Measurements from ENCODE around the gene SLC4A5.

The SLC4A5 gene, protein sequence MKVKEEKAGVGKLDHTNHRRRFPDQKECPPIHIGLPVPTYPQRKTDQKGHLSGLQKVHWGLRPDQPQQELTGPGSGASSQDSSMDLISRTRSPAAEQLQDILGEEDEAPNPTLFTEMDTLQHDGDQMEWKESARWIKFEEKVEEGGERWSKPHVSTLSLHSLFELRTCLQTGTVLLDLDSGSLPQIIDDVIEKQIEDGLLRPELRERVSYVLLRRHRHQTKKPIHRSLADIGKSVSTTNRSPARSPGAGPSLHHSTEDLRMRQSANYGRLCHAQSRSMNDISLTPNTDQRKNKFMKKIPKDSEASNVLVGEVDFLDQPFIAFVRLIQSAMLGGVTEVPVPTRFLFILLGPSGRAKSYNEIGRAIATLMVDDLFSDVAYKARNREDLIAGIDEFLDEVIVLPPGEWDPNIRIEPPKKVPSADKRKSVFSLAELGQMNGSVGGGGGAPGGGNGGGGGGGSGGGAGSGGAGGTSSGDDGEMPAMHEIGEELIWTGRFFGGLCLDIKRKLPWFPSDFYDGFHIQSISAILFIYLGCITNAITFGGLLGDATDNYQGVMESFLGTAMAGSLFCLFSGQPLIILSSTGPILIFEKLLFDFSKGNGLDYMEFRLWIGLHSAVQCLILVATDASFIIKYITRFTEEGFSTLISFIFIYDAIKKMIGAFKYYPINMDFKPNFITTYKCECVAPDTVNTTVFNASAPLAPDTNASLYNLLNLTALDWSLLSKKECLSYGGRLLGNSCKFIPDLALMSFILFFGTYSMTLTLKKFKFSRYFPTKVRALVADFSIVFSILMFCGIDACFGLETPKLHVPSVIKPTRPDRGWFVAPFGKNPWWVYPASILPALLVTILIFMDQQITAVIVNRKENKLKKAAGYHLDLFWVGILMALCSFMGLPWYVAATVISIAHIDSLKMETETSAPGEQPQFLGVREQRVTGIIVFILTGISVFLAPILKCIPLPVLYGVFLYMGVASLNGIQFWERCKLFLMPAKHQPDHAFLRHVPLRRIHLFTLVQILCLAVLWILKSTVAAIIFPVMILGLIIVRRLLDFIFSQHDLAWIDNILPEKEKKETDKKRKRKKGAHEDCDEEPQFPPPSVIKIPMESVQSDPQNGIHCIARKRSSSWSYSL

GRCh38 chr2:74343316-74343715, at the start of gene SLC4A5:
Gene SLC4A5 (minus strand): TSS chr2:74343416. CDS start chr2:74315023, 28,393 bp downstream.
- H3K36me3 ChIP-seq (ENCODE audit: control insufficient read depth, insufficient read depth, low read length): no peaks in the 10 kb centered on the region
- H3K4me1 ChIP-seq (ENCODE audit: control insufficient read depth, insufficient read depth, low read length): no peaks in the 10 kb centered on the region
- no peaks in the 10 kb centered on the region for H3K27me3 ChIP-seq (ENCODE audit: control insufficient read depth, insufficient read depth, low read length)
- H3K4me3 ChIP-seq (ENCODE audit: low read length): no peak within 1 kb of the TSS
- H3K9ac ChIP-seq (ENCODE audit: low read length): no peak within 1 kb of the TSS
- H3K27ac ChIP-seq (ENCODE audit: low read depth, low read length): no peak within 1 kb of the TSS

- H3K27ac ChIP-seq (ENCODE audit: low read depth, low read length): no peak overlapping the region
- peaks cover 7% of the 10 kb centered on the region for H3K4me1 ChIP-seq (ENCODE audit: control insufficient read depth, insufficient read depth, low read length)
- H3K9ac ChIP-seq (ENCODE audit: low read length): no peak overlapping the region
- H3K36me3 ChIP-seq (ENCODE audit: control insufficient read depth, insufficient read depth, low read length): no peaks in the 10 kb centered on the region
- peak overlapping the region; percentile 67 for H3K4me3 ChIP-seq (ENCODE audit: low read length)
- H3K27me3 ChIP-seq (ENCODE audit: control insufficient read depth, insufficient read depth, low read length): no peaks in the 10 kb centered on the region
Measured at GRCh38 chr2:74392449-74392743, 49.2 kb upstream of the SLC4A5 start.

GRCh38 chr2:74391580-74392448, 48.6 kb upstream of the SLC4A5 start:
- H3K4me1 ChIP-seq (ENCODE audit: control insufficient read depth, insufficient read depth, low read length): peaks cover 7% of the 10 kb centered on the region

GRCh38 chr2:74391209-74391579, 48.0 kb upstream of the SLC4A5 start:
- H3K4me1 ChIP-seq (ENCODE audit: control insufficient read depth, insufficient read depth, low read length): peaks cover 7% of the 10 kb centered on the region
- H3K27ac ChIP-seq (ENCODE audit: low read depth, low read length): peak overlapping the region; percentile 96
- H3K9ac ChIP-seq (ENCODE audit: low read length): peak overlapping the region; percentile 39
- peak overlapping the region; percentile 67 for H3K4me3 ChIP-seq (ENCODE audit: low read length)
- no peaks in the 10 kb centered on the region for H3K36me3 ChIP-seq (ENCODE audit: control insufficient read depth, insufficient read depth, low read length)
- H3K27me3 ChIP-seq (ENCODE audit: control insufficient read depth, insufficient read depth, low read length): no peaks in the 10 kb centered on the region

More at GRCh38 chr2:74391580-74392448, 48.6 kb upstream of the SLC4A5 start:
- peak overlapping the region; percentile 39 for H3K9ac ChIP-seq (ENCODE audit: low read length)
- H3K36me3 ChIP-seq (ENCODE audit: control insufficient read depth, insufficient read depth, low read length): no peaks in the 10 kb centered on the region
- peak overlapping the region; percentile 96 for H3K27ac ChIP-seq (ENCODE audit: low read depth, low read length)
- peak overlapping the region; percentile 67 for H3K4me3 ChIP-seq (ENCODE audit: low read length)
- no peaks in the 10 kb centered on the region for H3K27me3 ChIP-seq (ENCODE audit: control insufficient read depth, insufficient read depth, low read length)

DNA sequence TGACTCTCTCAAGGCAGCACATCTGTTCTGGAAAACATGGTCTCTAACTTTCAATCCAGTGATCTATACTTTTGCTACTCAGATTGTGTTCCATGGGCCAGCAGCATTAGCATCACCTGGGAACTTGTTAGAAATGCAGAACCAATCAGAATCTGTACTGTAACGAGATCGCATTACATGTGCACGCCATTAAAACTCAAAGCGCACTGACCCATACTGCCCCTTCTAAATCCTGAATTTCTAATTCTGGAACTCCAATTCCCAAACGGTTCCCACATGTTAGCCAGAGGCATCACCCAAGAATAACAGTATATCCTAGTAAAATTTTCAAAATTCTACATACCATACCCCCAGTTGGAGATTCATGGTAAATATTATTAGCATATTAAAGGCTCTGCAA, 47.4 kb upstream of the SLC4A5 start:
- no peaks in the 10 kb centered on the region for H3K36me3 ChIP-seq (ENCODE audit: control insufficient read depth, insufficient read depth, low read length)
- peak overlapping the region; percentile 67 for H3K4me3 ChIP-seq (ENCODE audit: low read length)
- H3K27me3 ChIP-seq (ENCODE audit: control insufficient read depth, insufficient read depth, low read length): no peaks in the 10 kb centered on the region
- peaks cover 7% of the 10 kb centered on the region for H3K4me1 ChIP-seq (ENCODE audit: control insufficient read depth, insufficient read depth, low read length)
- H3K9ac ChIP-seq (ENCODE audit: low read length): no peak overlapping the region
- no peak overlapping the region for H3K27ac ChIP-seq (ENCODE audit: low read depth, low read length)

DNA sequence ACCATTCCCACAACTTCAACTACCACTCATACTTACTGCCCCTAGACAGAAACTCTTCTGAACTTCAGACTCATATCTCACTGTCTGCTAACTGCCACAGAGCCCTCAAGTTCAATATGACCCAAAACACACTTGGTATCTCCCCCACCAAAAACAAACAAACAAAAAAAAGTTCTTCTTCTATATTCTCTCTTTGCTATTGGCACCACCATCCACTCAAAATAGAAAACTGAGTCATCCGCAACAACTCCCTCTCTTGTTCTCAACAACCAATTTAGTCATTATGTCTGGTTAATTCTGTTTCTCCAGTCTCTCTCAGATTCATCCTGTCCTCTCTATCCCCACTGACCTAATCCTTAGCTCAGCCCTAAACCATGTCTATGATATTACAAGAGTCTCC, 44.1 kb upstream of the SLC4A5 start:
- H3K27ac ChIP-seq (ENCODE audit: low read depth, low read length): no peak overlapping the region
- no peak overlapping the region for H3K4me3 ChIP-seq (ENCODE audit: low read length)

GRCh38 chr2:74385396-74385795, 42.2 kb upstream of the SLC4A5 start:
- H3K27me3 ChIP-seq (ENCODE audit: control insufficient read depth, insufficient read depth, low read length): no peaks in the 10 kb centered on the region
- H3K27ac ChIP-seq (ENCODE audit: low read depth, low read length): no peak overlapping the region
- H3K9ac ChIP-seq (ENCODE audit: low read length): no peak overlapping the region
- H3K36me3 ChIP-seq (ENCODE audit: control insufficient read depth, insufficient read depth, low read length): no peaks in the 10 kb centered on the region
- H3K4me1 ChIP-seq (ENCODE audit: control insufficient read depth, insufficient read depth, low read length): peaks cover 11% of the 10 kb centered on the region
- no peak overlapping the region for H3K4me3 ChIP-seq (ENCODE audit: low read length)

More for the DNA sequence above, 44.1 kb upstream of the SLC4A5 start:
- Histone ChIP-seq H3K27me3 (ENCODE audit: control insufficient read depth, insufficient read depth, low read length) (no peaks in the 10 kb centered on the region), H3K9ac (ENCODE audit: low read length) (no peak overlapping the region), H3K36me3 (ENCODE audit: control insufficient read depth, insufficient read depth, low read length) (no peaks in the 10 kb centered on the region), H3K4me1 (ENCODE audit: control insufficient read depth, insufficient read depth, low read length) (peaks cover 12% of the 10 kb centered on the region)

DNA sequence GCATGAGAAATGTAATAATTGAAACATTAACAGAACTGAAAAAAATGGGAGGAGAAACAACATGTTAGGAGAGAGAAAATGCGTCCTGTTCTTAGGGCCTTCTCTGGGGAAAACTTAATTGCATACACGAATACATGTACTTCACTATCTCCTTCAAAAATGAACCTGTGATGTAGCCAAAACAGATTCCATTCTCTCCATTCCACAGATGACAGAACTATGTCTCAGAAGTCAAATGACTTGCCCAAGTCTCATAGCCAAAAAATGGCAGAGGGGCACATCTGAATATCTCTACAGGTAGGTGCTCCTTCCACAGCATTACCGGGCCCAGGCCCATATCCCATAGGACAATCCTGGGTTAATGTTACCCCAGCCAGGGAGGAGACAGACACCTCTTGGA, 40.8 kb upstream of the SLC4A5 start:
- Histone ChIP-seq H3K36me3 (ENCODE audit: control insufficient read depth, insufficient read depth, low read length) (peaks cover 1% of the 10 kb centered on the region), H3K27ac (ENCODE audit: low read depth, low read length) (no peak overlapping the region), H3K4me3 (ENCODE audit: low read length) (no peak overlapping the region), H3K9ac (ENCODE audit: low read length) (no peak overlapping the region), H3K27me3 (ENCODE audit: control insufficient read depth, insufficient read depth, low read length) (no peaks in the 10 kb centered on the region), H3K4me1 (ENCODE audit: control insufficient read depth, insufficient read depth, low read length) (peaks cover 19% of the 10 kb centered on the region)

- H3K4me1 ChIP-seq (ENCODE audit: control insufficient read depth, insufficient read depth, low read length): peaks cover 20% of the 10 kb centered on the region
- peaks cover 4% of the 10 kb centered on the region for H3K36me3 ChIP-seq (ENCODE audit: control insufficient read depth, insufficient read depth, low read length)
- no peaks in the 10 kb centered on the region for H3K27me3 ChIP-seq (ENCODE audit: control insufficient read depth, insufficient read depth, low read length)
- no peak overlapping the region for H3K9ac ChIP-seq (ENCODE audit: low read length)
- H3K27ac ChIP-seq (ENCODE audit: low read depth, low read length): no peak overlapping the region
- H3K4me3 ChIP-seq (ENCODE audit: low read length): no peak overlapping the region
Measured at GRCh38 chr2:74383254-74383653, 40.0 kb upstream of the SLC4A5 start.

DNA sequence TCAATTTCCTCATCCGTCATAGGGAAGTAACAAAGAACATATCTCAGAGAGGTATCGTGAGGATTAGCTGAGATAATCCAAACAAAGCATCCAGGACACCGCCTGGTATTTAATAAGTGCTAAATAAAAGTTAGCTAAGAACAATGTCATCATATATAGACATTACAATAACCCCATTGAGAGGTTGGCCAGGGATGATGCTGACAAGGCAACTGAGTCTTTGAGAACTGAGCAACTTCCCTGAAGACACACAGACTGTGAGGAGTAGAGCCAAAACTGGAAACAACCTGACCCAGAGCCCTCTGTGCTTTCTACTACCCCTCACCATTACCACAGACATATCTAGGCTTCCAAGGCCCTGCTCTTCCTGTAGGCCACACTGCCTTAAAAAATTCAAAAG, 38.5 kb upstream of the SLC4A5 start:
- Histone ChIP-seq H3K27me3 (ENCODE audit: control insufficient read depth, insufficient read depth, low read length) (no peaks in the 10 kb centered on the region), H3K27ac (ENCODE audit: low read depth, low read length) (no peak overlapping the region), H3K36me3 (ENCODE audit: control insufficient read depth, insufficient read depth, low read length) (peaks cover 15% of the 10 kb centered on the region), H3K4me3 (ENCODE audit: low read length) (no peak overlapping the region), H3K9ac (ENCODE audit: low read length) (no peak overlapping the region), H3K4me1 (ENCODE audit: control insufficient read depth, insufficient read depth, low read length) (peaks cover 20% of the 10 kb centered on the region)

- H3K27ac ChIP-seq (ENCODE audit: low read depth, low read length): peak within 1 kb of the TSS; percentile 40
- H3K4me3 ChIP-seq (ENCODE audit: low read length): peak within 1 kb of the TSS; percentile 58
- peak within 1 kb of the TSS; percentile 38 for H3K9ac ChIP-seq (ENCODE audit: low read length)
Measured at GRCh38 chr2:74379851-74380789, 36.9 kb upstream of the SLC4A5 start, which contains the start of gene DCTN1. Gene DCTN1 (minus strand): TSS chr2:74380311. CDS start chr2:74380037, 274 bp downstream.

More at GRCh38 chr2:74379851-74380789, 36.9 kb upstream of the SLC4A5 start, which contains the start of gene DCTN1:
- Histone ChIP-seq H3K36me3 (ENCODE audit: control insufficient read depth, insufficient read depth, low read length) (peaks cover 19% of the 10 kb centered on the region), H3K27me3 (ENCODE audit: control insufficient read depth, insufficient read depth, low read length) (no peaks in the 10 kb centered on the region), H3K4me1 (ENCODE audit: control insufficient read depth, insufficient read depth, low read length) (peaks cover 20% of the 10 kb centered on the region)

All from rectal smooth muscle tissue (tissue), 1 donor.